Left lung (tissue), 10 donors: ENCODE measurements around the gene RALGPS1. TPM values are rescaled to one million over a fixed set of nuclear protein-coding genes. Genes with fewer than 3 reads are reported as not detected.

ENCODE experiments used
- ATAC-seq: fragments of 200-7000 bp; cut with Tn5 transposase; one replicate; pipeline ENCODE4 v1.9.1; 2020; ENCODE audit warnings: moderate library complexity
- DNase-seq, 4 donors: peaks; one replicate each; pipeline ENCODE4 v3.0.0-alpha.2; 2013 to 2020
- H3K27ac ChIP-seq, 2 donors: fragments of 200-600 bp; sonication (generic) in 1 of 2; one replicate each; pipeline versions ENCODE4 v1.5.0 to v1.8.0; 2020 to 2021
- H3K27me3 ChIP-seq, 2 donors: fragments of 200-600 bp; sonication (generic) in 1 of 2; one replicate each; pipeline versions ENCODE4 v1.5.0 to v1.8.0; 2020 to 2021
- H3K36me3 ChIP-seq, 2 donors: fragments of 200-600 bp; sonication (generic) in 1 of 2; one replicate each; pipeline versions ENCODE4 v1.5.0 to v1.8.0; 2020 to 2021
- H3K4me1 ChIP-seq, 2 donors: fragments of 200-600 bp; one replicate each; pipeline ENCODE4 v1.8.0; 2021
- H3K4me3 ChIP-seq, 2 donors: fragments of 200-600 bp; sonication (generic) in 1 of 2; one replicate each; pipeline versions ENCODE4 v1.5.0 to v1.8.0; 2020 to 2021; ENCODE audit warnings: mild to moderate bottlenecking in 1 of 2
- H3K9me3 ChIP-seq, 2 donors: fragments of 200-600 bp; sonication (generic) in 1 of 2; one replicate each; pipeline versions ENCODE4 v1.5.0 to v1.8.0; 2020 to 2021
- intact Hi-C, 2 donors: fragments of 100-400 bp; cut with DNase I; formaldehyde crosslinking; loops; one replicate each; pipeline versions ENCODE4 v1.11.2 to v1.14.2; 2022
- polyA plus RNA-seq, 6 donors: library from polyadenylated mRNA; unstranded; fragments of 120-200 nt; gene quantifications; one replicate each; pipeline ENCODE4 v1.2.1, GENCODE V29; 2013; ENCODE audit not compliant: insufficient read length in 6 of 6
- total RNA-seq, 2 donors: library from RNA; stranded (reverse); fragmentation: NEBNext Ultra II Directional; extraction: Animal tissue kit (Norgen Biotek cat#: 25700); gene quantifications; one replicate each; pipeline ENCODE4 v1.2.1, GENCODE V29; 2021
- TF ChIP-seq, protein P1 (sequence below), 2 donors: fragments of 200-600 bp; sonication (generic) in 1 of 2; IDR thresholded peaks; one replicate each; pipeline versions ENCODE4 v1.5.0 to v1.8.0; 2021; ENCODE audit warnings: antibody characterized with exemption in 2 of 2
- donor health status: DM: no; HTN: yes; CAD: no.
- donor health status: DM: no; HTN: no; CAD: no.

RALGPS1 gene
- total and polyA plus RNA-seq, 8 donors, result 11.9 to 27.6 (median 21.5) TPM

DNA sequence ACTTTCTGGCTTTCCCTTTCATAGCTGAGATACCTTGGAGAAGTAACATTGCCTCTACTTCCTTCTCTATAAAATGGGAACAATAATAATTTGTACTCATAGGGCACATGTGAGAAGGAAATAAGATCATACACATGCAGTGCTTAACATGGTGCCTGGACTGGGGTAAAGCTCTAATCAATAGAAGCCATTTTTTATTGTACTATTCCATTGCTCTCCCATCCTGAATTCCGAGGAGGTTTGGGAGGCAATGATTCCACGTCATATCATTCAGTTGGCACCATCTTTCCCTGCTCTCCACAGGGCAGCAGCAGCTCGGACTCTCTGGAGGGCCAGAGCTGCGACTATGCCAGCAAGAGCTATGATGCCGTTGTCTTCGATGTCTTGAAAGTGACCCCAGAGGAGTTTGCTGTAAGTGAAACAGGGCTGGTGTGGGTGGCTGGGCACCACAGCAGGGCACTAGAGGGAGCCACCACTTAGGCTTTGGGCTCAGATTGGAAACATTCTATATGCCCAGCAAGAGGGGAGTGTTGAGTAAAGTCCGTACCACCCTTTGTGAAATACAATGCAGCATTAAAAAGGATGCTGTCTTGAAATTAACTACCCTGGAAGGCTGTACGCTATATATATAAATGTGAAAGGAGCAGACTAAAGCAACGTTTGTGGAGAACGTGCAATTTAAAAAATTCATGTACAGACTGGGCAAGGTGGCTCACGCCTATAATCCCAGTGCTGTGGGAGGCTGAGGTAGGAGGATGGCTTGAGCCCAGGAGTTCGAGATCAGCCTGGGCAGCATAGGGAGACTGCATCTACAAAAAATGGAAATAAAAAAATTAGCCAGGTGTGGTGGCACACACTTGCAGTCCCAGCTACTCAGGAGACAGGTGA, 51.2 kb downstream of the RALGPS1 start:
- ATAC-seq (peak; percentile 67), DNase-seq (peak in 2 of 4 donors; percentile 45 to 68)
- intact Hi-C loops, result loop anchor here in 1 of 2 donors (10.0 kb wide), 1 partner anchor 229 kb away; no protein-coding TSS in a partner anchor
- Histone ChIP-seq H3K36me3 (no peaks in the 10 kb centered on the region), H3K4me3 (no peak overlapping the region), H3K9me3 (no peaks in the 10 kb centered on the region), H3K27me3 (no peaks in the 10 kb centered on the region), H3K4me1 (peaks cover 11% of the 10 kb centered on the region in 2 donors), H3K27ac (peak overlapping the region; percentile 7 to 82)
- TF ChIP-seq, protein P1, sequence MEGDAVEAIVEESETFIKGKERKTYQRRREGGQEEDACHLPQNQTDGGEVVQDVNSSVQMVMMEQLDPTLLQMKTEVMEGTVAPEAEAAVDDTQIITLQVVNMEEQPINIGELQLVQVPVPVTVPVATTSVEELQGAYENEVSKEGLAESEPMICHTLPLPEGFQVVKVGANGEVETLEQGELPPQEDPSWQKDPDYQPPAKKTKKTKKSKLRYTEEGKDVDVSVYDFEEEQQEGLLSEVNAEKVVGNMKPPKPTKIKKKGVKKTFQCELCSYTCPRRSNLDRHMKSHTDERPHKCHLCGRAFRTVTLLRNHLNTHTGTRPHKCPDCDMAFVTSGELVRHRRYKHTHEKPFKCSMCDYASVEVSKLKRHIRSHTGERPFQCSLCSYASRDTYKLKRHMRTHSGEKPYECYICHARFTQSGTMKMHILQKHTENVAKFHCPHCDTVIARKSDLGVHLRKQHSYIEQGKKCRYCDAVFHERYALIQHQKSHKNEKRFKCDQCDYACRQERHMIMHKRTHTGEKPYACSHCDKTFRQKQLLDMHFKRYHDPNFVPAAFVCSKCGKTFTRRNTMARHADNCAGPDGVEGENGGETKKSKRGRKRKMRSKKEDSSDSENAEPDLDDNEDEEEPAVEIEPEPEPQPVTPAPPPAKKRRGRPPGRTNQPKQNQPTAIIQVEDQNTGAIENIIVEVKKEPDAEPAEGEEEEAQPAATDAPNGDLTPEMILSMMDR (IDR thresholded peaks at IDR 0.05), result peak; percentile 59 to 62

DNA sequence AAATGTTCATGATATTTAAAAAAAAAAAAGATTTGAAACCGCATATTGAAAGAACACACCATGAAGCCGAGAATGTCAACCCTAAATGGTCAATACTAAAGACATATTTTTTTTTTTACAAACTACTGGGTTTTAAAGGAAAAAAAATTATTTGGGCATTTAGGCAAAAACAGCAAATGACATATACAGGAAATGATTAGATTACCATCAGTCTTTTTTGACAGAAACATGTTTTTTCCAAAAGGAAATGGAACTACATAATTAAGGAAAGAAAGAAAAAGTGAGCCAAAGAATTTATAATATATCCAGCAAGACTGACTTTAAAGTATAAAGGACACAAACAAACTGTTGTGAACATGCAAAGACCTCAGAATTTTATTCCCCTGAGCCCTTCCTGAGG, 56.7 kb downstream of the RALGPS1 start:
- H3K9me3 ChIP-seq, result no peaks in the 10 kb centered on the region
- no peaks in the 10 kb centered on the region for H3K4me1 ChIP-seq
- H3K27ac ChIP-seq, result no peak overlapping the region
- TF ChIP-seq, protein P1 (IDR thresholded peaks at IDR 0.05), result no peak
- intact Hi-C loops, result no loop called here
- DNase-seq (no peak), ATAC-seq (no peak)
- no peaks in the 10 kb centered on the region for H3K36me3 ChIP-seq
- H3K27me3 ChIP-seq, result no peaks in the 10 kb centered on the region
- H3K4me3 ChIP-seq, result no peak overlapping the region

DNA sequence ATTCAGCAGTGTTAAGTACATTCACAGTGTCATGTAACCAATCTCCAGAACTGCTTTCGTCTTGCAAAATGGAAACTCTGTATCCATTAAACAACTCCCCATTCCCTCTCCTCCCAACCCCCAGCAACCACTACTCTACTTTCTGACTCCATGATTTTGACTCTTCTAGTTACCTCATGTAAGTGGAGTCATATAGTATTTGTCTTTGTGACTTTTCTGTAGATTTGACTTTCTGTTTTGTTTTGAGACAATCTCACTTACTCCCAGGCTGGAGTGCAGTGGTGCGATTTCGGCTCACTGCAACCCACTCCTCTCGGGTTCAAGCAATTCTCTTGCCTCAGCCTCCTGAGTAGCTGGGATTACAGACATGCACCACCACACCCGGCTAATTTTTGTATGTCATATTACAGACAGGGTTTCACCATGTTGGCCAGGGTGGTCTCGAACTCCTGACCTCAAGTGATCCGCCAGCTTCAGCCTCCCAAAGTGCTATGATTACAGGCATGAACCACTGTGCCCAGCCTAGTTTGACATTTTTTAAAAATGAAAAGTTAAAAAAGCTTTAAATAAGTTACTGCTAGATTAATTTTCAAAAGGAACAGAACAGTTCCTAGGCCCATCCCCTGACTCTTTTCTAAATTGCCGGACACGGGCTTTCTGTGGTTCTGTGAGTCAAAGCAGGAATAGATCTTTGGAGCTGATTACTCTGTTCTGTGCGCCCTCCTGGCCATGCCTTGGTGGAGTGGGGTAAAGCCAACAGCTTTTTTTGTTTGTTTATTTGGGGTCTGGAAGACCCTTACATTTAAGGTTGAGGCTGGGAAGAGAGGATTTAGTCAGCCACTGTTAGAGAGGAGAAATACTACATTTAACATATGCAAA, 59.3 kb downstream of the RALGPS1 start:
- TF ChIP-seq, protein P1 (IDR thresholded peaks at IDR 0.05), result no peak
- Histone ChIP-seq H3K4me1 (no peaks in the 10 kb centered on the region), H3K36me3 (no peaks in the 10 kb centered on the region), H3K27me3 (no peaks in the 10 kb centered on the region), H3K9me3 (no peaks in the 10 kb centered on the region), H3K27ac (no peak overlapping the region), H3K4me3 (no peak overlapping the region)
- no peak for DNase-seq
- intact Hi-C loops, result no loop called here
- no peak for ATAC-seq

DNA sequence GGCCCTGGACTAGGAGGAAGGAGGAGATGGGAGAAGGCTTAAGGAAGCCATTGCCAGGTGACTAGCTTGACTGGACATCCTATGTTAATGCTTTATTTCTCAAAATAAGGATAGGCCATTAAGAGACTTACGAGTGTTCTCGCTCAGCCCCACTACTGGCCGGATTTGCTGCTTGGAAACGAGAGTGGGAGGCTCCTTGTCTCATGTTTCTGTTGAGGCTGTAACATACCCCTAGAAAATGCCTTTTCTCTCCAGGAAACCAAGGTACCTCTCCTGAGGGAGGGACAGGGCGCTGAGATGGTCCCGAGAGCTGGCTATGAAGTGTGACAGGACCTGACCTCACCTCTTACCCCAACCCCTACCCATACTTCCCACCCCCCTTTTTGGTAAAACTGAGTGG, 60.0 kb downstream of the RALGPS1 start:
- Histone ChIP-seq H3K4me3 (no peak overlapping the region), H3K4me1 (no peaks in the 10 kb centered on the region), H3K27me3 (no peaks in the 10 kb centered on the region), H3K36me3 (no peaks in the 10 kb centered on the region), H3K27ac (no peak overlapping the region), H3K9me3 (no peaks in the 10 kb centered on the region)
- TF ChIP-seq, protein P1 (IDR thresholded peaks at IDR 0.05), result no peak
- intact Hi-C loops, result no loop called here
- DNase-seq (no peak), ATAC-seq (no peak)
